H1 (cell line): Measurements from ENCODE around the gene ARHGAP24. TPM values are rescaled to one million over a fixed set of nuclear protein-coding genes. Genes with fewer than 3 reads are reported as not detected.

Experiments used
- CTCF ChIA-PET: fragments of 300-600 bp; sonication (Branson Sonifier 250); formaldehyde crosslinking; loops from one replicate; lab custom pipeline; 2021; ENCODE audit not compliant: partially characterized antibody; lab: Charles Lee
- POLR2A ChIA-PET: fragments of 300-600 bp; sonication (Branson Sonifier 250); formaldehyde crosslinking; loops from one replicate; lab custom pipeline; 2021; ENCODE audit warnings: inconsistent platforms; ENCODE audit not compliant: partially characterized antibody; lab: Charles Lee
- DNase-seq, 2 experiments: peaks; one replicate each; pipeline versions ENCODE4 v3.0.0 to v3.0.0-alpha.2; 2010 to 2022; ENCODE audit warnings: low spot score in 2 of 2, low read depth in 1 of 2, mixed read lengths in 1 of 2
- FAIRE-seq: peaks from 2 replicates; lab custom pipeline; 2011; peaks lifted over from hg19 to GRCh38; lab: Jason Lieb, UNC
- H2AFZ ChIP-seq: 2 replicates; pipeline ENCODE4 v1.8.1; 2012; ENCODE audit warnings: low read length, inconsistent platforms
- H2AK5ac ChIP-seq: 2 replicates; pipeline ENCODE4 v1.6.1; 2013; ENCODE audit warnings: low read depth, low read length
- H2BK120ac ChIP-seq: replicated peaks from 2 replicates; pipeline ENCODE3; 2013; ENCODE audit warnings: low read depth, low read length, inconsistent platforms
- H2BK12ac ChIP-seq: 2 replicates; pipeline ENCODE4 v1.6.1; 2013; ENCODE audit warnings: low read depth, low read length
- H2BK15ac ChIP-seq: 2 replicates; pipeline ENCODE4 v1.6.1; 2013; ENCODE audit warnings: low read length
- H2BK20ac ChIP-seq: 2 replicates; pipeline ENCODE4 v1.6.1; 2013; ENCODE audit warnings: low read length
- H2BK5ac ChIP-seq: 2 replicates; pipeline ENCODE4 v1.6.1; 2013; ENCODE audit warnings: low read depth, low read length
- H3K14ac ChIP-seq: 2 replicates; pipeline ENCODE4 v1.6.1; 2013; ENCODE audit warnings: inconsistent platforms; ENCODE audit not compliant: insufficient read length
- H3K18ac ChIP-seq: 2 replicates; pipeline ENCODE4 v1.6.1; 2013; ENCODE audit warnings: low read length; ENCODE audit errors: extremely low read depth
- H3K23ac ChIP-seq: 2 replicates; pipeline ENCODE4 v1.6.1; 2013; ENCODE audit warnings: inconsistent platforms; ENCODE audit not compliant: insufficient read length
- H3K23me2 ChIP-seq: 2 replicates; pipeline ENCODE4 v1.6.1; 2013; ENCODE audit warnings: low read depth, low read length
- H3K27ac ChIP-seq: 2 replicates; pipeline ENCODE4 v1.6.1; 2011; ENCODE audit warnings: low read depth, low read length, inconsistent platforms
- H3K27me3 ChIP-seq, 4 experiments: replicated peaks in 1 of 4; 1 replicate in 1 of 4; 2 replicates in 3 of 4; pipeline versions ENCODE4 v1.6.1 to v1.8.1; 2011 to 2013; ENCODE audit warnings: low read length in 3 of 4, mild to moderate bottlenecking in 3 of 4, inconsistent platforms in 2 of 4, mixed read lengths in 2 of 4, moderate library complexity in 1 of 4; ENCODE audit not compliant: control insufficient read depth in 3 of 4, insufficient read depth in 3 of 4; ENCODE audit errors: extremely low read depth in 1 of 4
- H3K36me3 ChIP-seq, 4 experiments: 2 replicates each; pipeline versions ENCODE4 v1.6.1 to v1.8.1; 2011 to 2013; ENCODE audit warnings: mild to moderate bottlenecking in 4 of 4, low read length in 3 of 4, moderate library complexity in 2 of 4, control low read depth in 1 of 4, inconsistent platforms in 1 of 4; ENCODE audit not compliant: insufficient read depth in 4 of 4, control insufficient read depth in 2 of 4
- H3K4ac ChIP-seq: replicated peaks from 2 replicates; pipeline ENCODE3; 2013; ENCODE audit warnings: low read length, low read depth, mixed read lengths, inconsistent platforms; ENCODE audit not compliant: insufficient read length
- H3K4me1 ChIP-seq, 4 experiments: replicated peaks in 1 of 4; 1 replicate in 1 of 4; 2 replicates in 3 of 4; pipeline versions ENCODE4 v1.6.1 to v1.8.1; 2011 to 2013; ENCODE audit warnings: low read length in 3 of 4, inconsistent platforms in 2 of 4, mixed read lengths in 1 of 4; ENCODE audit not compliant: insufficient read depth in 4 of 4, control insufficient read depth in 3 of 4
- H3K4me2 ChIP-seq, 2 experiments: 2 replicates each; pipeline versions ENCODE4 v1.6.1 to v1.8.1; 2011 to 2013; ENCODE audit warnings: low read depth in 2 of 2, low read length in 2 of 2, control low read depth in 1 of 2, inconsistent platforms in 1 of 2, mild to moderate bottlenecking in 1 of 2; ENCODE audit not compliant: insufficient read depth in 1 of 2
- H3K4me3 ChIP-seq, 4 experiments: fragments of 200-600, 300-600 bp in 1 of 4; sonication (generic), shearing (Covaris generic), sonication (Bioruptor Twin) in 1 of 4; 2 replicates each; pipeline versions ENCODE4 v1.5.1 to v1.8.1; 2011 to 2016; ENCODE audit warnings: low read length in 4 of 4, low read depth in 3 of 4, control low read depth in 2 of 4, inconsistent platforms in 2 of 4, mild to moderate bottlenecking in 2 of 4, mixed read lengths in 1 of 4, moderate library complexity in 1 of 4; ENCODE audit not compliant: insufficient read depth in 2 of 4; ENCODE audit errors: extremely low read depth in 1 of 4
- H3K56ac ChIP-seq: replicated peaks from 2 replicates; pipeline ENCODE3; 2013; ENCODE audit warnings: low read depth, mild to moderate bottlenecking, mixed read lengths, low read length, inconsistent platforms; ENCODE audit not compliant: insufficient read length
- H3K79me1 ChIP-seq: 2 replicates; pipeline ENCODE4 v1.6.1; 2013; ENCODE audit warnings: low read depth, low read length, control low read depth
- H3K79me2 ChIP-seq, 2 experiments: 2 replicates each; pipeline versions ENCODE4 v1.6.1 to v1.8.1; 2012 to 2013; ENCODE audit warnings: low read length in 2 of 2, mild to moderate bottlenecking in 2 of 2, inconsistent platforms in 1 of 2; ENCODE audit not compliant: insufficient read depth in 2 of 2, control insufficient read depth in 1 of 2
- H3K9ac ChIP-seq, 4 experiments: replicated peaks in 1 of 4; 1 replicate in 1 of 4; 2 replicates in 3 of 4; pipeline versions ENCODE4 v1.6.1 to v1.8.1; 2011 to 2013; ENCODE audit warnings: low read depth in 3 of 4, low read length in 3 of 4, control low read depth in 2 of 4, mild to moderate bottlenecking in 2 of 4, moderate library complexity in 2 of 4, inconsistent platforms in 1 of 4; ENCODE audit errors: extremely low read depth in 1 of 4
- H3K9me3 ChIP-seq, 2 experiments: 2 replicates each; pipeline versions ENCODE4 v1.6.1 to v1.8.1; 2012 to 2013; ENCODE audit warnings: mild to moderate bottlenecking in 2 of 2, moderate library complexity in 2 of 2, control low read depth in 1 of 2, inconsistent platforms in 1 of 2, low read depth in 1 of 2, low read length in 1 of 2, mixed read lengths in 1 of 2; ENCODE audit not compliant: insufficient read depth in 2 of 2
- H4K20me1 ChIP-seq, 2 experiments: replicated peaks in 1 of 2; 2 replicates each; pipeline versions ENCODE3 to v1.8.1; 2011 to 2013; ENCODE audit warnings: inconsistent platforms in 2 of 2, low read length in 2 of 2, mild to moderate bottlenecking in 1 of 2; ENCODE audit not compliant: insufficient read depth in 2 of 2, control insufficient read depth in 1 of 2
- H4K5ac ChIP-seq: 2 replicates; pipeline ENCODE4 v1.6.1; 2013; ENCODE audit warnings: low read length, low read depth, mixed read lengths, inconsistent platforms; ENCODE audit not compliant: insufficient read length
- H4K8ac ChIP-seq: 2 replicates; pipeline ENCODE4 v1.8.0; 2013; ENCODE audit warnings: mild to moderate bottlenecking, moderate library complexity, low read length, inconsistent platforms; ENCODE audit not compliant: insufficient read depth; ENCODE audit errors: extremely low read depth
- H4K91ac ChIP-seq: replicated peaks from 2 replicates; pipeline ENCODE3; 2013; ENCODE audit warnings: low read length, mixed read lengths, inconsistent platforms; ENCODE audit not compliant: insufficient read length
- ASH2L ChIP-seq: fragments of 200-600, 300-600 bp; sonication (generic); IDR thresholded peaks from one replicate; pipeline ENCODE4 v1.7.1; 2017; ENCODE audit warnings: low read length
- CBX5 ChIP-seq: fragments of 300-800, 300-1000 bp; sonication (generic); IDR thresholded peaks from 2 replicates; pipeline ENCODE4 v1.7.1; 2016; ENCODE audit warnings: antibody characterized with exemption, low read length, low read depth
- CHD1 ChIP-seq: IDR thresholded peaks from 2 replicates; pipeline ENCODE4 v1.6.1; 2012; ENCODE audit warnings: low read depth, low read length, improper control_type of control experiment
- CREB1 ChIP-seq: IDR thresholded peaks from 2 replicates; pipeline ENCODE4 v1.6.1; 2012; ENCODE audit warnings: inconsistent platforms
- HDAC2 ChIP-seq, 2 experiments: fragments of 300-600 bp in 1 of 2; sonication (generic) in 1 of 2; IDR thresholded peaks; 2 replicates each; pipeline ENCODE4 v1.6.1; 2011 to 2012; ENCODE audit warnings: low read depth in 2 of 2, low read length in 2 of 2, mild to moderate bottlenecking in 2 of 2, moderate library complexity in 2 of 2, borderline replicate concordance in 1 of 2, inconsistent platforms in 1 of 2
- MAFK ChIP-seq: IDR thresholded peaks from 2 replicates; pipeline ENCODE4 v1.6.1; 2012; ENCODE audit warnings: low read depth, mild to moderate bottlenecking, improper control_type of control experiment, low read length
- MAX ChIP-seq: IDR thresholded peaks from 2 replicates; pipeline ENCODE4 v1.6.1; 2012; ENCODE audit warnings: inconsistent platforms
- PHF8 ChIP-seq: fragments of 200-600 bp; sonication (generic); conservative IDR thresholded peaks from 2 replicates; pipeline ENCODE4 v1.7.1; 2012; ENCODE audit warnings: low read depth, mild to moderate bottlenecking, inconsistent platforms, low read length, moderate library complexity
- SAP30 ChIP-seq: fragments of 300-600 bp; sonication (generic); IDR thresholded peaks from 2 replicates; pipeline ENCODE4 v1.7.1; 2012; ENCODE audit warnings: low read length, moderate library complexity, mild to moderate bottlenecking, inconsistent platforms; ENCODE audit not compliant: insufficient read depth, insufficient replicate concordance
- SP2 ChIP-seq: IDR thresholded peaks from 2 replicates; pipeline ENCODE4 v1.6.1; 2012; ENCODE audit warnings: mild to moderate bottlenecking, low read length, inconsistent platforms
- TAF1 ChIP-seq: IDR thresholded peaks from 2 replicates; pipeline ENCODE4 v1.6.1; 2011; ENCODE audit warnings: mild to moderate bottlenecking, low read depth, low read length
- WGBS, 2 experiments: shearing (Covaris generic) in 1 of 2; methylation state at CpG; one replicate each; pipeline versions ENCODE4 v1.1.6 to v1.1.7; 2013 to 2015; ENCODE audit warnings: low lambda C conversion rate in 2 of 2, mixed read lengths in 2 of 2, inconsistent platforms in 1 of 2, low coverage in 1 of 2, missing lambda C conversion rate in 1 of 2; ENCODE audit not compliant: insufficient replicate concordance in 2 of 2, insufficient coverage in 1 of 2, insufficient read length in 1 of 2; ENCODE audit errors: extremely low coverage in 1 of 2, missing lambda C conversion rate in 1 of 2; 5-methylcytosine and 5-hydroxymethylcytosine counted together
- polyA plus RNA-seq, 7 experiments: library from polyadenylated mRNA; depleted of rRNA in 3 of 7; stranded (reverse) in 5 of 7; unstranded in 2 of 7; fragments of >200 nt in 5 of 7; fragments of 200-250 nt in 2 of 7; gene quantifications; 1 replicate in 5 of 7; 2 replicates in 1 of 7; 4 replicates in 1 of 7; pipeline versions ENCODE4 v1.2.1 to v1.2.3, GENCODE V29; 2011 to 2013; ENCODE audit warnings: missing spikeins in 2 of 7, mixed read lengths in 2 of 7
- total RNA-seq: library from RNA; stranded (reverse); fragmentation: NEBNext Ultra II Directional; extraction: Animal tissue kit (Norgen Biotek cat#: 25700); gene quantifications from 2 replicates; pipeline ENCODE4 v1.2.1, GENCODE V29; 2021

Gene ARHGAP24
- total and polyA plus RNA-seq, 2 of the 8 experiments (the other 6 are each of a cell fraction or from before 2014, with no cell fraction given), result 0.08 to 0.50 TPM

- Histone ChIP-seq H3K4me1 (no peaks in the 10 kb centered on the region), H3K79me1 (no peaks in the 10 kb centered on the region), H3K27ac (no peak overlapping the region), H3K4me3 (no peak overlapping the region), H3K14ac (no peak overlapping the region), H3K4ac (no peak overlapping the region), H3K9me3 (no peaks in the 10 kb centered on the region), H2BK5ac (no peak overlapping the region), H3K27me3 (no peaks in the 10 kb centered on the region), H2BK12ac (no peak overlapping the region), H3K56ac (no peak overlapping the region), H3K23ac (no peak overlapping the region), H4K5ac (no peak overlapping the region), H4K20me1 (no peaks in the 10 kb centered on the region), H3K18ac (no peak overlapping the region), H3K36me3 (no peaks in the 10 kb centered on the region), H2AK5ac (no peak overlapping the region), H3K9ac (no peak overlapping the region), H2BK15ac (no peak overlapping the region), H2AFZ (no peak overlapping the region), H3K4me2 (no peak overlapping the region), H2BK120ac (no peak overlapping the region), H3K79me2 (no peaks in the 10 kb centered on the region), H3K23me2 (no peaks in the 10 kb centered on the region), H4K8ac (no peak overlapping the region), H4K91ac (no peak overlapping the region), H2BK20ac (no peak overlapping the region)
- TF ChIP-seq SAP30 (no peak), HDAC2 (IDR thresholded peaks at IDR 0.05; ENCODE audit: borderline replicate concordance in 1 of 2, low read depth in 2 of 2, low read length in 2 of 2) (no peak), SP2 (no peak), CBX5 (no peak), TAF1 (no peak), PHF8 (no peak), CREB1 (no peak), CHD1 (no peak), ASH2L (no peak), MAFK (no peak), MAX (no peak)
- 85% methylated on average over 6 of the region's 6 CpGs; no CpG with 5 or more reads in 1 of the 2 experiments for WGBS, 2 experiments
- CTCF ChIA-PET, result interaction anchor here (1.0 to 2.7 kb wide), 3 partner anchors 55 to 327 kb away, joined by 3 to 13 read pairs (median 4); no protein-coding TSS in a partner anchor
- DNase-seq (no peak), FAIRE-seq (no peak)
- POLR2A ChIA-PET, result no interaction called here
Measured at GRCh38 chr4:85744950-85745349, 270.0 kb downstream of the ARHGAP24 start.
